T-helper 2 cell (primary cell): ENCODE results near the gene PTCD2.
A peak's percentile ranks its signal among the peaks of the same experiment; 100 is the strongest.
"Not testable (repeated sequence)": the region's sequence is repeated elsewhere in the genome, so short reads cannot be mapped to it uniquely, and the experiment has no call there.

ENCODE experiments used
- DNase-seq, 5 experiments: peaks; one replicate each; pipeline versions ENCODE4 v3.0.0 to v3.0.0-alpha.2; 2012 to 2022

PTCD2 gene

DNA sequence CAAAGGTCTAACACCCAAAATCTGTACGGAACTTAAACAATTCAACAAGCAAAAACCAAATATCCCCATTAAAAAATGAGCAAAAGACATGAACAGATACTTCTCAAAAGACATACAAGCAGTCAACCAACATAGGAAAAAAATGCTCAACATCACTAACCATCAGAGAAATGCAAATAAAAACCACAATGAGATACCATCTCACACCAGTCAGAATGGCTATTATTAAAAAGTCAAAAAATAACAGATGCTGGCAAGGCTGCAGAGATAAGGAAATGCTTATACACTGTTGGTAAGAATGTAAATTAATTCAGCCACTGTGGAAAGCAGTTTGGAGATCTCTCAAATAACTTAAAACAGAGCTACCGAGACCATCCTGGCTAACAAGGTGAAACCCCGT, 22.0 kb upstream of the PTCD2 start:
- DNase-seq, result peak in 1 of 5 experiments; percentile 31

DNA sequence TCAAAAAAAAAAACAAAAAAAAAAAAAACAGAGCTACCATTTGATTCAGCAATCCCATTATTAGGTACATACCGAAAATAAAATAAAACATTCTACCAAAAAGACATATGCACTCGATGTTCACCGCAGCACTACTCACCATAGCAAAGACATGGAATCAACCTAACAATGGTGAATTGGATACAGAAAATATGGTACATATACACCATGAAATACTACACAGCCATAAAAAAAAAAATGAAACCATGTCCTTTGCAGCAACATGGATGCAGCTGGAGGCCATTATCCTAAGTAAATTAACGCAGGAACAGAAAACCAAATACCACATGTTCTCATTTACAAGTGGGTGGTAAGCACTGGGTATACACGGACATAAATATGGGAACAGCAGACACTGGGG, 21.5 kb upstream of the PTCD2 start:
- no peak for DNase-seq

DNA sequence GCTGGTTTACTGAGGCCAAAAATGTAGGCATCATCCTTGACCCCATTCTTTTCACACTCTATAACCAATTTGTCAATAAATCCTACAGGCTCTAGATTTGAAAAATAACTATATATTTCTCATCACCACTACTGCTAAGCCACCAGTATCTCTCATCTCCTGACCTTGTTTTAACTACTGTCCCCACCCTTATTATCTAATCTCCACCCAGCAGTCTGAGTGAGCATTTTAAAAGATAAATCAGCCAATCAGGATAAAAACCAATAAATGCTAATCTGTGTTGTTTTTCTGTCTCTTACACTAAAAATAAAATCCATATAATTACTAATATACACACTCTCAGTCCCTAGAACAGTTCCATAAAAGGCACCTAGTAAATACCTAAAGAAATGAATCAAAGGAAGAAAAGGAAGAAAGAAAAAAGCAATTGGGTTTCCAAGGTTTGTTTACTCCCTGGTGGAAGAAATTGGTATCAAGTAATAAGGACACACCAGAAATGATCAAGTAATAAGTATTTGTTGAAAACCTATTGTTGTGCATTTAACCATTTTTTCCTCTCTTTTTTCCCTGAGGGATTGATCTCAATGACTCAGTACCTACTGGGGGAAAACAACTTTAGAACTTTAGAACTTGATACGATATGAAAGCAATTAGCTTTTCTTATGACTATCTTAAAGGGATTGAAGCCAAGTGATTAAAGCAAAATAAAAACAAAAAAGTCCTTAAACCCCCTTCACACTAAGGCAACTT, 19.4 kb upstream of the PTCD2 start:
- DNase-seq, result no peak

DNA sequence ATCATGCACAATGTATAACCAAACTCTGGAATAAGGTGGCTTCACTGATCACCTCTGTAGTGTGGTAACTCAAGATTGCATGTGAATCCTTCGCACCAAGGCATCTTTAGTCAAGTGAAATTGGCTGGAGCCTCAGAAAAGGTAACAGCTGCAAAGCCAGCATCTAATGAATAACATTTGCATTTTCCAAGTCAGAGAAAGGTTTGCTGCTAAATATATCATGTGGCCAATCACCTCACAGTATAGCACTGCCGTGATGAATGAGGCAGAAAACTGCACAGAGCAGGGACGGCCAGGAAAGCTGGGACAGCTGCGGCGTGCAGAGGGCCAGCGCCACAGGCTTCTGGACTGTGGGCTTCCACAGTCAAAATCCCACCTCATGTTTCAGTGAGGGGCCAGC, 18.6 kb upstream of the PTCD2 start:
- DNase-seq, result no peak

DNA sequence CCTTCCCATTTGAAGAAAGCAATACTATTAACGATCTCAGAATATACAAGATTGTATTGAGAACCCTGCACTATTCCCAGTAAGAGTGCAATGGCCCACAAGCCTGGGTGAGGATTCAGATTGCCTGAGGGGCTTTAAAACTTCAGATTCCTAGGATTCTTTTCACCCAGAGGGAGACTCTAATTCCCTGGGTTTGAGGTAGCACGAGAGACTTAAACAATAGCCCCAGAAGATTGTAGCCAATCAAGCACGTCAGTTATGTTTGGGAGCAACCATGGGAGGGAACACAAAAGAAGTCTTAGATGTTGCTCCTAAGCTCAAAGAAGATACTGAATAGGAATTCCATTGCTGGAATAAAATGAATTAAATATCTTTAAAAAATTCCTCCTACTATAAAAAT, 18.0 kb upstream of the PTCD2 start:
- no peak for DNase-seq

DNA sequence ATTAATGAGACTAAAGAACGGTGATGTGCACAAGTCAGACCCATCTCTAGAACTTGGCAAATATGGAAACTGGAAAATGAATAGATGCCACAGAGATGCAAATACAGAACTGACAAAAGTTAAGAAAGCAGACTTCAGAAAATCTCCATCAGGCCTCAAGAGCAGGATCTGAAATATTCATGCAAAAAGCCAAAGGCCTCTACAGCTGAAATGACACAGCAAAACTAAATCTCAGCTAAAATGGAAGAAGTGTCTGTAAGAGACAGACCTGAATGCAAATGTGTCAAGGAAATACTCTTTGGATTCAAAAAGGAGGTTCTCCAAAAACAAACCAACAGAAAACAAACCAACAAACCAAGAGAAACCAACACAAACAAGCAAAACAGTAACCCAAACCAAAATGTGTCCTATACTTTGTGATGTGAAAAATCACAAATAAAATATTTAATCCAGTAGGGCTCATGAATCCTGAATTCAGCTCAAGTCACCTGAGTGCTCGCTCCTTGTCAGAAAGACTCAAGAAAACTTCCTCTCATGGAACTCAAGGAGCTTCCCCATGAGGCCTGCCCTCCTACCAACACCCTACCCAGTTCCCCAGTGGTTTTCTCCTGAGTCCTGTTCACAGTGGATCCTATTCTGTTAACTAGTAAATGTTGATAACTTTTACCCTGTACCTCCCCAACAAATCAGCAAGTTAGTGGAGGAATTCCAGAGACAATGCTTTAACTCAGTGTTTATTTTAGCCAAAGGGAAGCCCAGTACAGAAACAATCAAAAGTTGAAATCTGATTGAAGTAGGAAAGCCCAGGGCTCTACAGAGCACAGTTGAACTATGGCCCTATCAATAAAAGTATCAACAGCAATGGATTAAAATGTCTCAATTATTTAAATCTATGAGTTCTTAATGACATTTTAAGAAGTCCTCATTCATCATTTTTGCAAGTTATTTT, 14.7 kb upstream of the PTCD2 start:
- no peak for DNase-seq

DNA sequence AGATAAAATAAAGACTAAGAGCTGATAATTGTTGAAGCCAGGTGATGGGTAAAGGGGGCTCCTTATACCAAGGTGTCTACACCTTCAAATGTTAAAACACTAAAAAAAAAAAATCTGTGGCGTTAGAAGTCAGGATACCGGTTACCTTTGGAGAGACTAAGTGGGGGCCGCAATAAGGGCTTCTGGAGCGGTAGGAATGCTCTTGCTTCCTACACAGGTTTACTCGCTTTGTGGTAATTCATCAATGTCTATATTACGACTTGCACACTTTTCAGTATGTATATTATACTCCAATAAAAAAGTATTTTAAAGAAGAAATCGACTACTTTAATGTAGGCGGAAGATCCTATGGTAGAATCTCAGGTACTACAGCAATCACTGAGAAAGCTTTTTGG, 12.6 kb upstream of the PTCD2 start:
- DNase-seq, result no peak

DNA sequence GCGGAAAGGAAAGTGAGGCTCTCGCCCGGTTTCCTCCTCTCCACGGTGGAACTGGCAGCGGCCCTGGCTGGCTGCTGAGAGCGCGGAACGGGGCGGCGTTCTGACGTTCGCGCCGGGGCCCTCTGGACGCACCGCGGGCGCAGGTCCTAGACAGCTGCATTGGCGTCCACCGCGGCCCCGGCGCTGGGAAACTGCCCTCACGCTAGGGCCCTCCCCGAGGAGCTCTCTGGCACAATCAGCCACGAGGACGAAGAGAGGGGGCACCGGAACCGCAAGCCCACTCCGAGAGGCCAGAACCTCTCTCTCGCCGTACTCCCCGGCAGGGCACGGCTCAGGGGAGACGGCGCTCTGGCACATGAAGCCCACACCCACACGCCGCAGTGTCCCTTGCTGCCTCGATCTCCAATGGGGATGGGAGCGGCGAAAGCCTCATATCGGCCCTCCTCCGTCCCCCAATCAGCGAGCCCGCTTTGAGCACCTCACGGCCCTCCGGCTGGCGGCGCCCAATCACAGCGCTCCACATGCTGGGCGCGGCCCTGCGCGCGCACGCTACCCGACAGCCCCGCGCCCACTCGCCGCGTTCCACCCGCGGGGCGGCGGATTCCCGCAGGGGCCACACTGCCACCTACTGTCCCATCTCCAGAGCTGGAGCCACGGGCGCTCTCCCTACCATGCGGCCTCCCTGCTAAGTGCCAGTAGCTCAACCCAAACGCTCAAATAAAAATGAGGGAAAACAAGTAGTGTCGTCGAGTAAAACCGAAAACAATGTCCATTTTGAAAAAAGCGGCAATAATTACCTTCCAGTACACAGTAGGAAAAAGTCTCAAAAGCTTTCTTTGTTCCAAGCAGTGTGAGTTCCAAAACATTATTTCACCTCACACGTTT, 12.0 kb upstream of the PTCD2 start:
- peak; percentile 94 to 98 (median 95) for DNase-seq

DNA sequence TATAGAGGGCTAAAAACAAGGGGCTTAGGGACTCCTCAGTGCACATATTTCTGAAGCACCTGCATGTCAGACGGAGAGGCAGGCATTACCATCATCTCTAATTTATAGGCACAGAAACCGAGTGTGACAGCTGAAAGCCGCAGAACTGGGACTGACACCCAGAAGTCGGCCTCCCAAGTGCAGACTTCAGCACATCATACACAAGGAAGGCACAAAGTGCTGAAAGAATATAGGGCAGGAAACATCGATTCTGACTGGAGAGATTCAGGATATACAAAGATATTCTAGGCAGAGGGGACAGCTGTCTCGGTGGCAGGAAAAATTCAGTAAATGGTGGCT, 11.4 kb upstream of the PTCD2 start:
- no peak for DNase-seq

DNA sequence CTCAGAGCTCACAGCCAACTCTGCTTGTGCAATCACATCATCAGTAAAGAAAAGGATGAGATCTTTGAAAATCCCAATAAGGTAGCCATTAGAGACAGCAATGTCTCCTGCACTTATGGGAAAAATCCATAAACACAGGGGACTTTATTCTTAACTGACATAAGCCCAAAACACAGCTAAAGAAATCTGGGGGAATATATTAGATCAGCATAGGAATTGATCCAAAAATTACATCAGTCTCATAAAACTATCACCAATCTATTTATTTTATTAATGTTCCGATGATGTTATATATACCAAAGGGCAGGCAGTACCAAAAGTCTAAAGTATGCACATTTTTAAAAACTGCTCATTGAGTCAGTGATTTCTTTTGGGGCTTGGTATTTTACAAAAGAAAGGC, 7.0 kb upstream of the PTCD2 start:
- DNase-seq, result no peak

DNA sequence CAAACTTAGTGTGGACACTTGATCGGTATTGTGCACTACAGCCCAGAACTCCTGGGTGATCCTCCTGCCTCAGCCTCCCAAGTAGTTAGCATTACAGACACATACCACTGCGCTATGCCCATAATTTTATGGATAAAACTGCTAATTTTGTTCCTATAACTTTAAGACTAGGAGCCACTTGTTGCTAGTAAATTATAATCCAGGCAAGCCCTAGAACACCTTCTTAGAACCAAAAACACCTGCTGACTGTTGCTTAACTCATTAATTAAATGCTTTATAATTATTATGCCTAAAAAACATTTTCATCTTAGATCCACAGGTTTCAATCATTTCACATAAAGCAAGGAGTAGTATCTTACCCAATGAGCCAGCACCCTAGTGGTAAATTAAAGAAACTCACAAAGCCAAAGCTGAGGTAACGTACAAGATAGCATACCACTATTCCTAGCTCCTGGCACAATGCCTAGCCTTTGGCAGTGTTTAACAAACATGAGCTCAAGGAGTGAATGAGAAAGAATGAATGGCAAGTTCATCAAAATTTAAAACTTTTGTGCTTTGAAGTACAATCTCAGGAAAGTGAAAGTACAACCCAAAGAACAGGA, 5.5 kb upstream of the PTCD2 start:
- DNase-seq, result peak in 1 of 5 experiments; percentile 8

DNA sequence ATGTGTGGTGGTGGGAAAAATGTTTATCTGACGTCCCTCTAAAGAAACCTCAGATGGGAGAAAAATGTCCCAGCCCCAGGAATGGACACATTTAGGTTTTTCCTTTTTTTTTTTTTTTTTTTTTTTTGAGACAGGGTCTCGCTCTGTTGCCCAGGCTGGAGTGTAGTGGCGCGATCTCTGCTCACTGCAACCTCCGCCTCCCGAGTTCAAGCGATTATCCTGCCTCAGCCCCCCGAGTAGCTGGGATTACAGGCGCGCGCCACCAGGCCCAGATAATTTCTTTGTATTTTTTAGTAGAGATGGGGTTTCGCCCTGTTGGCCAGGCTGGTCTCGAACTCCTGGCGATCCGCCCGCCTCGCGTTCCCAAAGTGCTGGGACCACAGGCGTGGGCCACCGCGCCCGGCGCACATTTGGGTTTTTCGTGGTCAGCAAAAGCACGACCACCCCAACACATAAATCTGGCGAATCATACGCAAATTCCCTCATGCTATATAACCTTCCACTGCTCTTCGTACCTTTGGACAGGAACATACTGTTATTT, 668 bp upstream of the PTCD2 start:
- not testable (repeated sequence) for DNase-seq

DNA sequence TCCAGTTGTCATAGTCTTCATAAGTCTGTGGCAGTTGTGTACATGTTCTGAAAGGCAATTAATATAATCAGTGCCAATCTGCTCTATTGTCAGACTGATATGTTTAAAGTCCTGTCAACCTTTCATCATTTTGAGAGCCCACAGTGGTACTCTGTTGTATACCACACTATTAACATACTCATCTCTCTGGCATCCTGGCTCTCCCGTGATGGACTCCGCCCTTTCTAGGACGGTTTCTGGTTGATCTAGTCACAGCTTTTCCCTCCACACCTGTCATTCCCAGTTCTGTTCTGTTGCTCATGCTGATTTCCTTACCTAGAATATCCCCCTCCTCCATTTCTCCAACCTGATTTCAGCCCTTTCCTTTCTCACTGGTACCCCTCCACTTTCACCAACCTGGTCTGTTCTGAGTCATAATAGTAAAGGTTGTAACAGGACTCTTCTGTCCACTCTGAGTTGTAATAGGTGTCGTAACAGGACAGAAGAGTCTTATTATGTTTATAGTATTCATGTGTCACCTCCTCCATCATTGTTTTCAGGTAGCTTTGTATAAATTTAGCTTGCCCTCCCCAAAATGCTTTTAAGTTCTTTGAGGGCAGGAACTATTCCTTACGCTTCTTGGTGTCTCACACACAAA, 4.1 kb downstream of the PTCD2 start:
- DNase-seq, result no peak

DNA sequence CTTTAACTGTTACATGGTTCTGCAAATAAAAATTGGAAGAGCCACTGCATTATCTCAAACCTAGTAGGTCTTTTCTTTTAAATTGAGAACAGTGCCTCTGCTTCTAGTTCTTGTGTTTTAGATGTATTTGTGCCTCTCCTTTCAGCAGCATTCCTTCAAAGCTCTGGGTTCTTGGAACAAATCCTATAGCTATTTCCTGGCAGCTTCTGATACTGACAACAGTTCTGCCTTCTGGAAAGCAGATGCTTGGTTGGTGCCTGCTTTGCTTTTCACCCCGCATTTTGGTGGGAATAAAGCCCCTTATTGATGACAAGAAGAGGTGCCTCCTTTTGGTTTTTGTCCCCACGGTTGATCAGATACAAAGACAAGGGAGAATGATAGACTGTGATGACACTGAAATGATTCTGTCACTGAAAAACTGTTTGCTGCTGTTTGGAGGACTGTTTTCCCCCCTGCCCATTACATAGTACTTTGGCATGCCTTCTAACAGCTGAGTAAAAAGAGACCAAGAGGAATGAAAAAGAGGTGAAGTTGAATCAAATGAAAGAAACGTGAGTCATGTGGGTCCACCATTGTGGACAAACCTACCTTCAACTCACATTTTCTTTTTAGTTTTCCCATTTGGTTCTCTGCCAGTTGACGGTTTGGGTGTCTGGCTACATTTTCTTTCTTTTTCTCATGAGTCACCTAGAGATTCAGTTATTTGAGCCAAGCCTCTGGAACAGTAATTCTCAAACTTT, 5.6 kb downstream of the PTCD2 start:
- no peak for DNase-seq

DNA sequence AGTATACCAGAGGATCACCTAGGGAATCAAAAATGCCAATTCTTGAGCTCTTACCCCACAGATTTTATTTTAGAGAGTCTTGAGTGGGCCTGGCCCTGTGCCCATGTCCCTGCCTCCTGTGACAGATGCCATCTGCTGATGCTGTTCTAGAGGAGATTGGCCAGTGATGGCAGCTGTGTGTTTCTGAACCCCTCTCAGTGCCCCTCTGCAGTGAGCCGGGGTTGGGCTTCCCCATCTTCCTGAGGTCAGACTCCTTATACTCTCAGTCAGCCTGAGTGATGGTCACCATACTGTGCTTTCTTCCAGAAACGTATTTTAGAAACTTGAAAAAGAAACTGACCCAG, 6.1 kb downstream of the PTCD2 start:
- DNase-seq, result no peak

DNA sequence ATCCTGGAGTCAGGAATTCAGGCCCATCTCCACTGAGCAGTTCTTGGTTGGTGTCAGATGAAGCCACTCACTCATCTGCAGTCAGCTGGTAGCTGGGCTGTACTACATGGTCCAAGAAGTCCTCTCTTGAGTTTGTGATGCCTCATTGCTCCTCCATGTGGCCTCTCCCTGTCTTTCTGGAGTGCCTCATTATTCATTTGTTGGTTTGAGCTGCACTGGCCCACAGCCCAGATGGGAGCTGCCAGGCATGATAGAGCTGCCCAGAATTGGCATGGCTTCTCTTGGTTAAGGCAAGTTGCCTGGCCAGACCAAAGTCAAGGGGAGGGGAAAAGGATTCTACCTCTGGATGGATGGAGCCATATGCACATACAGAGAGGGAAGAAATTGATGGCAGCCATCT, 8.0 kb downstream of the PTCD2 start:
- DNase-seq, result no peak

DNA sequence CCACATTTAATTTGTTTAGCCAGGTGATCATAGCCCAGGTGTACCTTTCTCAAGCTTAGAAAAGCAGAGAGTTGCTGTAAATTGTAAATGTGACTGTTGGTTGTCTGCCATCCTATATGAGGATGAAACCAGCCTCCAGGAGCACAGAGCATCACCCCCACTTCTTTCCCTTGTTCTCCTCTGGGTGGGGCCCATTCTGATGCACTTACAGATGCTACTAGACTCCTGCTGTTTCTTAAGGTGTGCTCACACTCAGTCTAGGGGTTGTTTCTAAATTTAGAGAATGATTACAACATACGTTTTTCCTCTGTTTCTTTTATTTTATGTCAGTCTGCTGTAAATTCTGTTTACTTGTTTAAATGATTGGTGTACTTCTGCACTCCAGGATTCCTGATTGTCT, 10.5 kb downstream of the PTCD2 start:
- no peak for DNase-seq

DNA sequence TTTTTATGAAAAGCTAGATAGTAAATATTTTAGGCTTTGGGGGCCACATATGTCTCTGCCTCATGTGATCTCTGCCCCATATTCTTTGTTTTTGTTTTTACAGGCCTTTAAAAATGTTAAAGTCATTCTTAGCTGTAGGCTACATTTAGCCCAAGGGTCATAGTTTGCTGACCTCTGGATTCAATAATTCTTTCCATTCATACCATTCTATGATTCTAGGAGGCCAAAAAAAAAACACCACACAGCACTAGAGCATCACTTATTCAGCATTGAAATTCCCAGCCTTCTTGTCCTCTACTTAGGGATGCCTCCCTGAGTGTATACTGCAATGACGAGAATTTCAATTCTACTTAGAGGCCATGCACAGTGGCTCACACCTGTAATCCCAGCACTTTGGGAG, 17.0 kb downstream of the PTCD2 start:
- no peak for DNase-seq

DNA sequence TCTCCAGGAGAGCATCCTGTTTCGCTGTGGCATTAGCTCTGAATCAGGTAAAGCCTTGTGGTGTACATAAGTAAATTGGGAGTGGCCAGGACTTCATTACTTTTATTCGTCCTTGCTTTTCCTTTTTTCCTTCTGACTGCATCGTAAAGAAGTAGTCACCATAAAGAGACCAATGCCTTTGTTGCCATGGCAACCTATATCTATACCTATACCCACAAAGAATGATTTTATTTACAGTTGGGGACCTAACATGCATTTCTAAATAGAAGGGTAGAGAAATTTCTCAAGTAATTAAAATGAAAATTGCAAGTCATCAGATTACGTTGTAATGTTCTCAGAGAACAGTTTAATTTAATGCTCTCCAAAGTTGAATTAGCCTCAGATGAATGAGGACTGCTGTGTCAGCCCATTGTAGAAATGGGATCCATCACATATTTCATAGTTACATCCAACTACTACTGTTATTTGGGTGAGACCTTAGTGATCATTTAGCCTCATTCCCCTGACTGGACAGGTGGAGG, 18.6 kb downstream of the PTCD2 start:
- DNase-seq, result no peak

DNA sequence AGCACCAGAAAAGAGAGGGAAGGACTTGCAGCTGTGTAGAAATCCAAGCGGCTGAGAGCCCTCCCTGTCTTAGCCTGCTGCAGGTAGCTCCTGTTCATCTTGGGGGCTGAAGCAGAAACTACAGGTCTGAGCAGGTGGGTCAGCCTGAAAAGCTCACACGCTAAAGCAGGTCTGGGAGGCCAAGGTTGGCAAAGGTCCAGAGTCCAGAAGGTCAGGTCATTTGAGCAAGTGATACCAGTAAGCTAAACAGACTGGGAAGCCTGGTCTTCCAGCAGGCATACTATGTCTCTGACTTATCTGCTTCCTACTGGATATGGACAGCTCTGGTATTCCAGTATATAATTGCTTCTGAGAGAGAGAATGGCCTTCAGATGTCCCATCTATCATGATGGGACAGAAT, 26.2 kb downstream of the PTCD2 start:
- no peak for DNase-seq

DNA sequence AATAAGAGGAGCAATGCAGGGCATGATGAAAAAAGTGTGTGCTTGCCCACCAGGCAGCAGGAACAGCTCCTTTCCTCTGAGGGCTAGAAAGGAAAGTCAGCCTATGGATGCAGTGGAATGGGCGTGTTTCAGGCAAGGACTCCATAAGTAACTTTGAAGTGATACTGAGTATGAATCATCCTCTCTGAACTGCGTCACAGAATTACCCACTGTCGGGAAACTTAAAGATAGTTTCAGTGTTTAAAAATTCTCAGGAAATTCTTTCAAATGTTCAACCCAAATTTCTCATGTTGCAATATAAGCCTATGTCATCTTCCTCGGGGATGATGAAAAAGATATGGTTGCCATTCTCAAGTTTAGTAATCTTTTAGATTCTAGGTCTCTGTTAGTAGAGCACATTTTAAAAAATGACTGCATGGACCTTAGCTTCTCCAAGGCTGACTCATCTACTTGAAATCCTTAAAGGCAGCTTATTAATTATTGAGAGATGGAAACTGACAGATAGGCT, 27.7 kb downstream of the PTCD2 start:
- peak in 1 of 5 experiments; percentile 68 for DNase-seq
